Transverse colon (tissue), 4 donors: ENCODE measurements around the gene TGFBI.

Experiments
- EP300 ChIP-seq: sonication (generic); formaldehyde crosslinking; IDR thresholded peaks from one replicate; pipeline ENCODE4 v1.6.1; 2017; ENCODE audit warnings: antibody characterized with exemption, low read depth
- POLR2A ChIP-seq: fragments of 450-650 bp; IDR thresholded peaks from one replicate; pipeline ENCODE4 v1.6.1; 2016; ENCODE audit warnings: antibody characterized with exemption, mild to moderate bottlenecking, moderate library complexity
- POLR2AphosphoS5 ChIP-seq, 3 donors: sonication (generic); formaldehyde crosslinking; IDR thresholded peaks; one replicate each; pipeline ENCODE4 v1.6.1; 2016; ENCODE audit warnings: antibody characterized with exemption in 3 of 3
- TF ChIP-seq, protein P1 (sequence below), 5 experiments: fragments of 200-600 bp in 3 of 5; fragments of 450-650 bp in 2 of 5; sonication (generic) in 3 of 5; IDR thresholded peaks; 1 replicate in 2 of 5; 2 replicates in 3 of 5; pipeline ENCODE4 v1.5.1; 2016 to 2017; ENCODE audit warnings: antibody characterized with exemption in 5 of 5, inconsistent platforms in 3 of 5, mild to moderate bottlenecking in 2 of 5, moderate library complexity in 1 of 5

DNA sequence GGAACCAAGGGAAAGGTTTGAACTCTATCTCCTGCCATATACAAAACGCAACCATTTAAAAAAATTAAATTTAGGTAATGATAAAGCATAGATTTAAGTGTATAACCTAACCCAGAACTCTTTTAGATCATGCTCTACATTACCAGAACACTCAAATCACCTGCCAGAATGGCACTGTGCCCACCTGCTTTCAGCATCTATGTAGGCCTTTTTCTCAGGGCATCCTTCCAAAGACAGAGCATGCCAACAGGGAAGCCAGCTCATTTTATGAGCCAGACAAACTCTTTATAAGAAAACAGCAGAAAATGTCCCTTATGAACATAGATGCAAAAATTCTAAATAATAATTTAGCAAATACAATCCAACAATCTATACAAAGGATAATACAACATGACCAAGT is 55.9 kb downstream of the TGFBI start:
- TF ChIP-seq, protein P1, sequence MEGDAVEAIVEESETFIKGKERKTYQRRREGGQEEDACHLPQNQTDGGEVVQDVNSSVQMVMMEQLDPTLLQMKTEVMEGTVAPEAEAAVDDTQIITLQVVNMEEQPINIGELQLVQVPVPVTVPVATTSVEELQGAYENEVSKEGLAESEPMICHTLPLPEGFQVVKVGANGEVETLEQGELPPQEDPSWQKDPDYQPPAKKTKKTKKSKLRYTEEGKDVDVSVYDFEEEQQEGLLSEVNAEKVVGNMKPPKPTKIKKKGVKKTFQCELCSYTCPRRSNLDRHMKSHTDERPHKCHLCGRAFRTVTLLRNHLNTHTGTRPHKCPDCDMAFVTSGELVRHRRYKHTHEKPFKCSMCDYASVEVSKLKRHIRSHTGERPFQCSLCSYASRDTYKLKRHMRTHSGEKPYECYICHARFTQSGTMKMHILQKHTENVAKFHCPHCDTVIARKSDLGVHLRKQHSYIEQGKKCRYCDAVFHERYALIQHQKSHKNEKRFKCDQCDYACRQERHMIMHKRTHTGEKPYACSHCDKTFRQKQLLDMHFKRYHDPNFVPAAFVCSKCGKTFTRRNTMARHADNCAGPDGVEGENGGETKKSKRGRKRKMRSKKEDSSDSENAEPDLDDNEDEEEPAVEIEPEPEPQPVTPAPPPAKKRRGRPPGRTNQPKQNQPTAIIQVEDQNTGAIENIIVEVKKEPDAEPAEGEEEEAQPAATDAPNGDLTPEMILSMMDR (IDR thresholded peaks at IDR 0.05), result no peak
- TF ChIP-seq POLR2AphosphoS5 (IDR thresholded peaks at IDR 0.05) (no peak), POLR2A (no peak), EP300 (no peak)
